Ovary (tissue), 9 donors: ENCODE measurements around the gene MEIOB. TPM values are rescaled to one million over a fixed set of nuclear protein-coding genes. Genes with fewer than 3 reads are reported as not detected.

Experiments
- DNase-seq, 5 donors: peaks; one replicate each; pipeline ENCODE4 v3.0.0-alpha.2; 2019 to 2020
- H3K27ac ChIP-seq, 2 donors: fragments of 200-600 bp; one replicate each; pipeline versions ENCODE4 v1.5.1 to v1.8.0; 2019 to 2022
- H3K27me3 ChIP-seq: fragments of 200-600 bp; one replicate; pipeline ENCODE4 v1.8.0; 2022
- H3K36me3 ChIP-seq: fragments of 200-600 bp; sonication (generic); one replicate; pipeline ENCODE4 v1.5.1; 2019
- H3K4me1 ChIP-seq: one replicate; pipeline ENCODE4 v1.8.1; 2013; ENCODE audit warnings: mild to moderate bottlenecking, moderate library complexity; ENCODE audit not compliant: insufficient read depth
- H3K4me3 ChIP-seq: fragments of 200-600 bp; sonication (generic); one replicate; pipeline ENCODE4 v1.5.1; 2017
- H3K9me3 ChIP-seq, 2 donors: fragments of 200-600 bp in 1 of 2; sonication (generic) in 1 of 2; one replicate each; pipeline versions ENCODE4 v1.5.1 to v1.8.1; 2013 to 2019; ENCODE audit warnings: mild to moderate bottlenecking in 1 of 2, moderate library complexity in 1 of 2
- EP300 ChIP-seq: sonication (generic); formaldehyde crosslinking; IDR thresholded peaks from one replicate; pipeline ENCODE4 v1.6.1; 2017; ENCODE audit warnings: antibody characterized with exemption
- POLR2A ChIP-seq: fragments of 450-650 bp; IDR thresholded peaks from one replicate; pipeline ENCODE4 v1.6.1; 2017; ENCODE audit warnings: antibody characterized with exemption, mild to moderate bottlenecking, moderate library complexity
- whole genome bisulfite sequencing, 3 donors: extraction: QIAGEN DNeasy Blood & Tissue Kit in 1 of 3; methylation state at CpG; one replicate each; pipeline versions ENCODE4 v1.1.5 to v1.1.7; 2013 to 2017; 5-methylcytosine and 5-hydroxymethylcytosine counted together
- intact Hi-C, 4 donors: fragments of 100-400 bp; cut with DNase I; formaldehyde crosslinking; loops; one replicate each; pipeline versions ENCODE4 v1.11.0 to v1.15.1; 2022 to 2023
- polyA plus RNA-seq, 2 donors: library from polyadenylated mRNA; stranded (reverse); fragments of 200-250 nt in 1 of 2; fragments of 350-450 nt in 1 of 2; fragmentation: Illumina TruSeq in 1 of 2; extraction: RNeasy Lipid Tissue Mini Kit (QIAGEN cat#74804) in 1 of 2; gene quantifications; one replicate each; pipeline ENCODE4 v1.2.3, GENCODE V29; 2013 to 2014
- total RNA-seq, 7 donors: library from RNA; depleted of rRNA in 2 of 7; stranded (reverse); fragments of >200 nt in 2 of 7; fragmentation: NEBNext Ultra II Directional in 3 of 7; extraction: Animal tissue kit (Norgen Biotek cat#: 25700) in 3 of 7; gene quantifications; one replicate each; pipeline versions ENCODE4 v1.1.0 to v1.2.4, GENCODE V29; 2016 to 2023
- TF ChIP-seq, protein P1 (sequence below), 3 donors: fragments of 450-650 bp in 2 of 3; fragments of 200-600 bp in 1 of 3; IDR thresholded peaks; one replicate each; pipeline versions ENCODE4 v1.5.1 to v1.8.0; 2016 to 2022; ENCODE audit warnings: antibody characterized with exemption in 3 of 3, mild to moderate bottlenecking in 1 of 3
- donor health status: DM: no; HTN: no; CAD: no; lungs with moderate emphysema.
- donor health status: DM: no; HTN: no; CAD: no.
- donor health status: Bipolar disorder and iron deficiency.
- donor health status: DM: yes; HTN: yes; CAD: no.
- donor health status: DM: no; HTN: no; CAD: no.
- donor health status: DM: yes; HTN: yes; CAD: no.

Gene MEIOB
- total and polyA plus RNA-seq, 9 donors, result 0.23 to 0.27 (median 0.24) TPM; not detected in 5

DNA sequence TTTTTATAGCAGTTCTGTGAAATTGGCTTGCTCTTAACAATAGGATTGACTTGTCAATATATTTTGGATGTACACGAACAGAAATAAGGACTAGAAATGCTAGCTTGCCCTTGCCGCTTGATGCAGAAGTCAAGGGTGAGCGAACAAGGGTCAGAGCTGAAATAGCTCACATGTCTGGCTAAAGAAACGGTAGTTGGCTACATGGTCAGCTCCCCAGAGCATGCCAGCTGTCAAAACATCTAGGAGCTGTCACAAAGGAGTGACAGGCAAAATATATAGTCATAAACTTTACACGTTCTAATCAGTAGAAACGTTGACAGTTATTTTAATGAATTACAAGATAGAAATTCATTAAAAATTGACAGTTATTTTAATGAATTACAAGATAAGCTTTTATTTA is 2.9 kb upstream of the MEIOB start:
- no peak for DNase-seq
- H3K9me3 ChIP-seq, result peaks cover 0 to 3% of the 10 kb centered on the region in 2 donors
- TF ChIP-seq EP300 (no peak), POLR2A (no peak)
- TF ChIP-seq, protein P1, sequence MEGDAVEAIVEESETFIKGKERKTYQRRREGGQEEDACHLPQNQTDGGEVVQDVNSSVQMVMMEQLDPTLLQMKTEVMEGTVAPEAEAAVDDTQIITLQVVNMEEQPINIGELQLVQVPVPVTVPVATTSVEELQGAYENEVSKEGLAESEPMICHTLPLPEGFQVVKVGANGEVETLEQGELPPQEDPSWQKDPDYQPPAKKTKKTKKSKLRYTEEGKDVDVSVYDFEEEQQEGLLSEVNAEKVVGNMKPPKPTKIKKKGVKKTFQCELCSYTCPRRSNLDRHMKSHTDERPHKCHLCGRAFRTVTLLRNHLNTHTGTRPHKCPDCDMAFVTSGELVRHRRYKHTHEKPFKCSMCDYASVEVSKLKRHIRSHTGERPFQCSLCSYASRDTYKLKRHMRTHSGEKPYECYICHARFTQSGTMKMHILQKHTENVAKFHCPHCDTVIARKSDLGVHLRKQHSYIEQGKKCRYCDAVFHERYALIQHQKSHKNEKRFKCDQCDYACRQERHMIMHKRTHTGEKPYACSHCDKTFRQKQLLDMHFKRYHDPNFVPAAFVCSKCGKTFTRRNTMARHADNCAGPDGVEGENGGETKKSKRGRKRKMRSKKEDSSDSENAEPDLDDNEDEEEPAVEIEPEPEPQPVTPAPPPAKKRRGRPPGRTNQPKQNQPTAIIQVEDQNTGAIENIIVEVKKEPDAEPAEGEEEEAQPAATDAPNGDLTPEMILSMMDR (IDR thresholded peaks at IDR 0.05), result no peak
- intact Hi-C loops, result no loop called here
- no peak overlapping the region for H3K4me3 ChIP-seq
- peaks cover 5% of the 10 kb centered on the region for H3K4me1 ChIP-seq
- peaks cover 3% of the 10 kb centered on the region for H3K27me3 ChIP-seq
- 29 to 34% (median 33%) methylated on average over 6 of the region's 6 CpGs for WGBS, 3 donors
- H3K27ac ChIP-seq, result no peak overlapping the region
- no peaks in the 10 kb centered on the region for H3K36me3 ChIP-seq

DNA sequence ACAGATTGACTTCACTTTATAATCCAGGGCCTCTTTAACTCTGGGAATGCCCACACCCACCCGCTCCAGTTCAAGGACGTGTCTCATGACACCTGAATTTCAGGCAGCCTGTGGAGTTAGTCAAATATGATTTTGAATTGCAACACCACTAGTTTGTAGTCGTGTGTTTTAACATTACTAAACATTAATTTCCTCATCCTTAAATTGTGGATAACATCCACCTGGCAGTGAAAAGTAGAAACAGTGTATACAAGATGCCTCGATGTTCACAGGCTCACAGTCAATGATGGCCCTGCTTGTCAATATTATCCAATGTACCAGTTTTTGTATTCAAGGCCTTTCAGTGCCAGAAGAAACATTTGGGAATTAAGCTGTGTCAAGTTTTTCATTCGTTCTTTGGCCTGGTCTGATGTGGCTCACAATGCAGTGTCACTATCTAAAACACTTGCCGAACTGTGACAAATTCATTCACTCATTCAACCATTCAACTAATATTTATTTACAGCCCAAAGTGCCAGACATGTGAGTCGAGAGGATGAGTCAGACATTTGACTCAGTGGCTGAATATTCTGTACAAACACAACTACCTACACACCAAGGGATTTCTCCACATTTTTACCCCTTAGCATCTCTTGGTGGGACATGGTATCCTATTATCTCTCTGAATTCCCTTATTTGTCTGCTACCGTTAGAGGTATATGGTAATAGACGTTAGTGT is 1.4 kb downstream of the MEIOB start:
- peaks cover 3% of the 10 kb centered on the region for H3K27me3 ChIP-seq
- peaks cover 0 to 3% of the 10 kb centered on the region in 2 donors for H3K9me3 ChIP-seq
- DNase-seq, result no peak
- peaks cover 5% of the 10 kb centered on the region for H3K4me1 ChIP-seq
- intact Hi-C loops, result no loop called here
- H3K4me3 ChIP-seq, result no peak overlapping the region
- no peaks in the 10 kb centered on the region for H3K36me3 ChIP-seq
- WGBS, 3 donors, result 34 to 47% (median 40%) methylated on average over 9 of the region's 9 CpGs
- TF ChIP-seq, protein P1 (IDR thresholded peaks at IDR 0.05), result no peak
- TF ChIP-seq EP300 (no peak), POLR2A (no peak)
- H3K27ac ChIP-seq, result no peak overlapping the region

DNA sequence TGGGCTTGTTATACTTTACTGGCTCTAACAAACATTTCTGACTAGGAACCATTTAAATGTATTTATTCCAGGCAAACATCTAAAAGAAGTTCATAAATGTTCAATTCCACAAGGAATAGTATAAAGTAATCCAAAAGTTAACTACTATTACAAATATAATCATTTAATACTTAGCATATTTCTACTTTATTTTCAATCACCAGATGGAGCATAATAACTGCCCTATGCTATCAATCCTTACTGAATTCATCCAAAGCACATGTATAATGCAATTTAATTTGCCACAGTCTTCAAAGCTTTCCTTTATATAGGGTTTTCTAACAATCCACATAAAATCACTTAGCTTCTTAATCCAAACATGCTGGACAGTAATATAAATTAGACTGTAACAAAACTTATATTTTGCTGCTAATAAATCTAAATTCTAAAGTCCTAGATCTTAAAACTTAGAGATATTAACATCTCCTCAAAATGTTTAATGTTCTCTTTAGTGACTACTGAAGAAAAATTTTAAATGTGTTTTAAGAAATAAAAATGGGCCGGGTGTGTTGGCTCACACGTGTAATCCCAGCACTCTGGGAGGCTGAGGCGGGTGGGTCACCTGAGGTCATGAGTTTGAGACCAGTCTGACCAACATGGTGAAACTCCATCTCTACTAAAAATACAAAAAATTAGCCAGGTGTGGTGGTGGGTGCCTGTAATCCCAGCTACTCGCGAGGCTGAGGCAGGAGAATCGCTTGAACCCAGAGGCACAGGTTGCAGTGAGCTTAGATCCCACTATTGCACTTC is 5.9 kb downstream of the MEIOB start:
- no peaks in the 10 kb centered on the region for H3K9me3 ChIP-seq
- H3K27me3 ChIP-seq, result no peaks in the 10 kb centered on the region
- intact Hi-C loops, result loop anchor here in 1 of 4 donors (2.0 kb wide), 1 partner anchor 63 kb away; no protein-coding TSS in a partner anchor
- DNase-seq, result no peak
- H3K36me3 ChIP-seq, result no peaks in the 10 kb centered on the region
- no peak for TF ChIP-seq EP300
- TF ChIP-seq, protein P1 (IDR thresholded peaks at IDR 0.05), result no peak
- no peak for TF ChIP-seq POLR2A
- H3K4me3 ChIP-seq, result no peak overlapping the region
- no peak overlapping the region for H3K27ac ChIP-seq
- H3K4me1 ChIP-seq, result no peaks in the 10 kb centered on the region
- 57 to 73% (median 71%) methylated on average over 6 of the region's 6 CpGs for WGBS, 3 donors

DNA sequence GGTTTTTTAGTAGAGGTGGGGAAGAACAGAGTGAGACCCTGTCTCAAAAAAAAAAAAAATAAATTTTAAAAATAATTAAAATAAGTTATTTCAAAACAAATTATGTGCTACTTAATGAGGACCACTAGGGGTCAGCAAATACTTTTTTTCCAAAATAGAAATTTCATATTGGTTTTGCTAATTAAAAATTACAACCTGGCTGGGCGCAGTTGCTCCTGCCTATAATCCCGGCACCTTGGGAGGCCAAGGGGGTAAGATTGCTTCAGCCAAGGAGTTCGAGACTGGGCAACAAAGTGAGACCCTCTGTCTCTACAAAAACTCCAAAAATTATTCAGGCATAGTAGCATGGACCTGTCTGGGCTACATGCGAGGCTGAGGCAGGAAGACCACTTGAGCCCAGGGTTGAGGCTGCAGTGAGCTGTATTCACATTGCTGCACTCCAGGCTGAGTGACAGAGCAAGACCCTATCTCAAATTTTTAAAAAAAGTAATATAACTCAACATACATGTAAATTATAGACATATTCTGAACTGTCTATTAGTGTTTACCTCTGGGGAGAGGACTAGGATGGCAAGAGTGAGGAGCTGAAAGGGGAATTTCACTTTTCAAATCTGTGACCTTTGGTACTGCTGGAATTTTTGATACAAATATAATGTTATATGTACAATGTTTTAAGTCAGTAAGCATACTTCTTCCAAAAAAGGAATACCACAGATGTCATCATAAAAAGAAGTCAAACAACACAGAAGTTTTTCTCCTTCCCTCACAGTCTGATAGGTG is 8.1 kb downstream of the MEIOB start:
- Histone ChIP-seq H3K4me1 (no peaks in the 10 kb centered on the region), H3K36me3 (no peaks in the 10 kb centered on the region), H3K27ac (no peak overlapping the region), H3K9me3 (no peaks in the 10 kb centered on the region), H3K4me3 (no peak overlapping the region), H3K27me3 (no peaks in the 10 kb centered on the region)
- 13 to 18% (median 14%) methylated on average over 4 of the region's 4 CpGs for WGBS, 3 donors
- TF ChIP-seq EP300 (no peak), POLR2A (no peak)
- TF ChIP-seq, protein P1 (IDR thresholded peaks at IDR 0.05), result peak in 2 of 3 donors; percentile 20 to 41
- DNase-seq, result no peak
- intact Hi-C loops, result loop anchor here (2.0 to 5.0 kb wide), 3 partner anchors 53 to 65 kb away; partner anchors contain the start of gene HS3ST6 (in 1 of the 4)
